Measurements from ENCODE around the gene ACKR3. TPM values are rescaled to one million over a fixed set of nuclear protein-coding genes. Genes with fewer than 3 reads are reported as not detected.

ACKR3 gene
- total and polyA plus RNA-seq, 2 of the 4 experiments (the other 2 are of a cell fraction): not detected

- WGBS, 2 experiments (ENCODE audit: extremely low coverage in 2 of 2, insufficient read length in 1 of 2): no CpG with 5 or more reads among the region's 4 CpGs
- Histone ChIP-seq H3K14ac (replicated peaks; ENCODE audit: low read depth, low read length) (no peak overlapping the region), H2AK5ac (ENCODE audit: low read depth, low read length) (no peak overlapping the region), H4K8ac (ENCODE audit: low read depth in 2 of 2, low read length in 2 of 2) (no peak overlapping the region), H2AFZ (replicated peaks; ENCODE audit: low read length, poor library complexity) (no peak overlapping the region), H3K23ac (ENCODE audit: low read depth, low read length) (no peak overlapping the region), H3K4ac (ENCODE audit: low read depth, low read length) (no peak overlapping the region), H3K9me3 (ENCODE audit: control insufficient read depth, insufficient read depth, low read length) (peaks cover 2% of the 10 kb centered on the region; the same call in 1 of the 2 replicates), H2AK9ac (replicated peaks; ENCODE audit: low read depth, low read length, poor library complexity) (no peak overlapping the region), H3K27me3 (ENCODE audit: control insufficient read depth, insufficient read depth, low read length) (peaks cover 12% of the 10 kb centered on the region; the same call in 1 of the 2 replicates), H3K18ac (ENCODE audit: low read depth, low read length) (no peak overlapping the region), H3K4me1 (ENCODE audit: control insufficient read depth, insufficient read depth, low read length) (no peaks in the 10 kb centered on the region), H4K91ac (ENCODE audit: insufficient read depth, low read depth, low read length) (no peak overlapping the region), H2BK5ac (ENCODE audit: low read depth, low read length, poor library complexity, severe bottlenecking) (no peak overlapping the region), H3K4me2 (ENCODE audit: low read depth, low read length) (no peak overlapping the region), H3K9me1 (ENCODE audit: insufficient read depth, low read length) (no peaks in the 10 kb centered on the region), H3K79me1 (ENCODE audit: low read depth in 1 of 2, low read length in 2 of 2) (no peaks in the 10 kb centered on the region), H3K27ac (ENCODE audit: insufficient read depth, low read length) (no peak overlapping the region), H4K20me1 (ENCODE audit: insufficient read depth, low read length) (no peaks in the 10 kb centered on the region), H2BK20ac (ENCODE audit: low read depth, low read length) (no peak overlapping the region), H3K56ac (ENCODE audit: extremely low read depth, insufficient read depth, low read length) (no peak overlapping the region), H2BK15ac (ENCODE audit: low read depth, low read length) (no peak overlapping the region), H3K36me3 (ENCODE audit: control insufficient read depth, insufficient read depth, low read length) (no peaks in the 10 kb centered on the region), H3K9ac (ENCODE audit: low read depth, low read length) (no peak overlapping the region), H2BK120ac (ENCODE audit: low read depth, low read length) (no peak overlapping the region), H4K5ac (ENCODE audit: low read depth, low read length) (no peak overlapping the region), H3K4me3 (ENCODE audit: insufficient read depth, low read depth, low read length) (no peak overlapping the region)
- intact Hi-C loops (cut with micrococcal nuclease): no loop called here
- in situ Hi-C loops (cut with MboI; ENCODE audit: low sequenced_read_pairs): no loop called here
- ChIA-PET POLR2A (ENCODE audit: unreplicated experiment) (no interaction called here), CTCF (no interaction called here)
- DNase-seq (no peak), ATAC-seq (ENCODE audit: low read depth) (no peak)
- dilution Hi-C loops (cut with HindIII; ENCODE audit: low sequenced_read_pairs, unreplicated experiment): no loop called here
- no TSS peak for BruUV-seq (replicated peaks)
- TF ChIP-seq CHD1 (IDR thresholded peaks at IDR 0.05; ENCODE audit: low read depth, low read length): no peak
- no peak for TF ChIP-seq RCOR1 (IDR thresholded peaks at IDR 0.05; ENCODE audit: insufficient replicate concordance, low read length)
- TF ChIP-seq RFX5 (IDR thresholded peaks at IDR 0.05; ENCODE audit: low read depth, low read length): no peak
- TF ChIP-seq FOS (IDR thresholded peaks at IDR 0.05; ENCODE audit: low read depth, low read length): no peak
- TF ChIP-seq USF2 (IDR thresholded peaks at IDR 0.05; ENCODE audit: low read depth, low read length): no peak
- TF ChIP-seq MAFK (IDR thresholded peaks at IDR 0.05; ENCODE audit: low read depth, low read length): no peak
- TF ChIP-seq MAZ (IDR thresholded peaks at IDR 0.05; ENCODE audit: borderline replicate concordance, low read depth, low read length): no peak
- TF ChIP-seq SMC3 (IDR thresholded peaks at IDR 0.05; ENCODE audit: low read depth, low read length): no peak
Measured at GRCh38 chr2:236602678-236603077, 33.1 kb downstream of the ACKR3 start.
